ENCODE measurements around the gene IL26.
"Not testable (repeated sequence)": the region's sequence is repeated elsewhere in the genome, so short reads cannot be mapped to it uniquely, and the experiment has no call there.

The IL26 gene

DNA sequence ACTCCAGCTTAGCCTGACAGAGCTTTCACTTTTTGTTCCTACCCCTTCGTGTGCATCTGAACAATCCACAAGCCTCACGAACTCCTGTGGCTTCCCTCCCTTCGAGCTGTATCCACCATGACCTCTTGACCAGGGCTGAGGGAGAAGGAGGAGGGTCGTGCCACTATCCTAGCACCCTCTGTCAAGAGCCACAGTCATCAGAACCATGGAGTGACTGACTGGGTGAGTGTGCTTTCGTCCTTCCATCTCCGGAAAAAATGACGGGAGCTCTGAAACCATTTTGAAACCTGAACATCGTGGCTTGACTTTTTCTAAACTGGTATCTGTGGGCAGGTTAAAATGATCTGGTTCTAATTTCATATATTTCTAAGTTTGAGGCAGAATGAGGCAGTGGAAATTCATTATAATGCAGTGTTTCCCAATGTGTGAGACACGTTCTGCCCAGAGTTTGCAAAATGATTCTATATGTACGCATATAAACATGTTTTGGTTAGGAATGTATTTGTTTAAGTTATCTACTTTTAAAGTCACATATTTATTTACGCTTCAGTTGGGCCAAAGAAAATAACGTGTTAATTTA lies 27.0 kb downstream of the IL26 start:
- no peak for DNase-seq (ENCODE audit: low spot score)

- no peak for DNase-seq (ENCODE audit: low spot score)
Observed at GRCh38 chr12:68190301-68190700, 35.3 kb downstream of the IL26 start.

DNA sequence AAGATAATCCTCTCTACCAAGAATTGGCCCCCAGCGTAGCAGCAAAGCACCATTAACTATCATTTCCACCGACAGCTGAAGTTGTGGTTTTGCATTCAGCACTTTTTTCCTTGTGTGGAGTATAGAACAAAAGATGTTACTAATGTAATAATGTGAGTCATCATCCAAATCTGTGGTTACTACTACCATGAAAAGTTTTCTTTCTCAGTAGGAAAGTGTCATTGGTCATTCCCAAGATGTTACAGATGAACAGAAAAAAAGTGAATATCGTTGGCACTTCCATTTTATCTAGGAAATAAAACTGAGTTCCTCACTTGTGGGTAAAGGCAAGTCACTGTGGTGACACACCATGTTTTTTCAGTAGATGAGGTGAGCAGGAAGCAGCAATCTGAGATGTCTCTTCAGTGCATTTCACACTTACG lies 35.8 kb downstream of the IL26 start:
- no peak for DNase-seq (ENCODE audit: low spot score)

- no peak for DNase-seq (ENCODE audit: low spot score)
Observed at GRCh38 chr12:68185598-68185997, 40.0 kb downstream of the IL26 start.

DNA sequence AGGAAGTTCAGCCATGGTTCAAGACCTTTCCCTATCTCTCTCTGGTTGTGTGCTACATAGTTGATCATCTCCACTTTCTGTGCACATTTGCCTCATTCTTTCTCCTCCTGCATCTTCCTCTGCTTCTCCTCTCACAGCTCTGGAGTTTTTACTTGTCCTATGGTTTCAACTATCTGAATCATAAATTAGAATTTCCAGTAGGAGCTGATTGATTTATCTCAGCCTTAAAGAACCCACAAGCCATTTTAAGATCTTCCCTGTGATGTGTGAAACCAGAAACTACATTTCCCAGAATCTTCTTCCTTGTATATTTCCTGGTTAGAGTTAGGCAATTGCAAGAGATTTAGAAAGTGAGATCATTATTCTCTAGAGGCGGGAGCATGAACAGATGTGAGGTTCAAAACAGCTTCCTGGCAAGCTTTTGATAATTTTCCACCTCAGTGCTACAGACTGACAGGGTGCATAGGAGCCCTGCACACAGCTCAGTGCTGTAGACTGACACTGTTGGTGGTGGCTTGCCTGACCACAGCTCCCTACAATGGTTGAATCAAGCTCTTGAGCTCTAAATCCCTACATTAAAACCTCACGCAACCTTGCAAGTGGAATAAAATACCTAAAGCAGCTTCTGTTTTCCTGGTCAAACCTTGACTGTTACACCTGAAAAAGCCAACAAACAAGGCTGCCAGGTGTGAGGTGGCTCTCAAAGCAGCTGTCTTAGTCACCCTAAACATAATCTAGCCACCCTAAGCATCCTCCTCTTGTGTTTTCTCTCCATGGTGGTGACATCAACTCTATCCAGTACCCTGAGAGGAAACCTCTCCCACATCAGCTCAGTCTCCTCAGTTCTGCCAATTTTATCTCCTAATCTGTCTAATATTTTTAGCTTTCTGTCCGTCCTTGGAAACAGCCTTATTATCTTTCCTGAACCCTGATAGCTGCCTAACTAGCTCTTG lies 44.5 kb downstream of the IL26 start:
- no peak for DNase-seq (ENCODE audit: low spot score)

DNA sequence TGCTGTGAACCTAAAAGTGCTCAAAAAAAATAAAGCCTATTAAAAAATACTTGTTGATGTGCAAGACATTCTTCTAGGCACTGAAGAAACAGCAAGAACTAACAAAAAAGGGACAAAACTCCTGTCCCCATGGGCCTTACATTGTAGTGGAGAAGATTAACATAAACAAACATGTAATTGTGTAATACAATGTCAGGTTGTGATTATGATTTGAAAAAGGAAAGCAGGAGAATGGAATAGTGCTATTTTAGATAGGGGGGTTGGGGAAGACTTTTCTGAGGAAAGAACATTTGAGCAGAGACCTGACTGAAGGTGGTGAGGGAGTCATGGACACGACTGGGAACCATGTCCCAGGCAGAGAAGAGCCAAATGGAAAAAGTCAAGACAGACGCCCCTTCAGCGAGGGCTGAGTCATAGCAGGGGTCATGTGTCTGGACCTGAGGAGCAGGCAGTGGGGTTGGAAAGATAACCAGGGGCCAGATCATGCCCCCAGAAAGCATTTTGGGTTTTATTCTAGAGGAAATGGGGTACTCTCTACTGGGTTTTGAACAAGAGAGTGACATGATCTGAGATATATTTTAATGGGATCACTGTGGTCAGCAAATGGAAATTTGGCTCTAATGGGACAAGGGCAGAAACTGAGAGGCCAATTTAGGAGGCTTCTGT lies 46.7 kb downstream of the IL26 start:
- DNase-seq (ENCODE audit: low spot score), result no peak

- no peak for DNase-seq (ENCODE audit: low spot score)
Observed at GRCh38 chr12:68178184-68178583, 47.4 kb downstream of the IL26 start.

DNA sequence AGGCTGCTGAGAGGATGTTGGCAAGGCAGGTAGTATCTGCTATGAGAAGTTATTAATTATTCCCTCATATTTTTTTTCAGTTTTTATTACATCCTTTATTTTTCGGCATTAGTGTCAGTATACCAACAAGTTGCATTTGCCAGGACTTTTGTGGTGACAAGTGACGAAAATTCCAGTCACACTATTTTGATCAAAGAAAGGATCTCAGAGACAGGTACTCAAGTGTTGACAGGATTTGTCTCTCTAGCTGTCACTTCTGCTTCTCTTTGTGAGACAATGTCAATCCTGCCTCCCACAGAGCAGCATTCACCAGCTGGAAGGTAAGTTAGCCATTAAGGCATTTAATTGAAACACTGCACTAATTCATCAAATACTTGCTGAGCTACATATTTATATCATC lies 48.0 kb downstream of the IL26 start:
- no peak for DNase-seq (ENCODE audit: low spot score)

- no peak for DNase-seq (ENCODE audit: low spot score)
Observed at GRCh38 chr12:68176257-68176656, 49.4 kb downstream of the IL26 start.

DNA sequence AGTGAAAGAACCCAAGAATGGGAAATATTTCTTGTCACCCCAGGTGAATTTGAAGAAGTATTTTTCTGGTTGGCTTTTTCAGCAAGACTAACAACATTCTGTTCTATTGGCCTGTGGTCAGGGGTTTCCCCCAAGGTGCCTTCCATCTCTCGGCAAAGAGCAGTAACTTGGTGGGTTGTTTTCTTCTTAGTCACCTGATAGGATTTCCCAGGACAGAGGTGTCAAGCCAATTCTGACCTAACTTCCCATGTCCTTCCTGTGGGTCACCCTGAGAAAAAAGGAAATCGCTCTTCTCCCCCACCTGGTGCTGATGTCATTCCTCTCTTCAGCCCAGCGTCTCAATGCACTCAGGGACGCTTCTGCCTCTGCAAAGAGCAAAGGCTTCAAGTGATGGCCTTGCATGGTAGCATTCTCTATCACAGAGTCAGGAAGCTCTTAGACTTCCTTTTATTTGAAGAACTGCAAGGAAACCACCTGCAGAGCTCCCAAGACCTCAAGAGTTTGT lies 50.0 kb downstream of the IL26 start:
- no peak for DNase-seq (ENCODE audit: low spot score)

DNA sequence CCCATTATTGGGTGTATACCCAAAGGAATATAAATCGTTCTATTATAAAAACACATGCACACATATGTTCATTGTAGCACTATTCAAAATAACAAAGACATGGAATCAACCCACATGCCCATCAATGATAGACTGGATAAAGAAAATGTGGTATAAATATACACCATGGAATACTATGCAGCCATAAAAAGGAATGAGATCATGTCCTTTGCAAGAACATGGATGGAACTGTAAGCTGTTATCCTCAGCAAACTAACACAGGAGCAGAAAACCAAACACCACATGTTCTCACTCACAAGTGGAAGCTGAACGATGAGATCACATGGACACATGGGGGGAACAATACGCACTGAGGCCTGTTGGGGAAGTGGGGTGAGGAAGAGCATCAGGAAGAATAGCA lies 50.8 kb downstream of the IL26 start:
- not testable (repeated sequence) for DNase-seq (ENCODE audit: low spot score)

- DNase-seq (ENCODE audit: low spot score), result no peak
Observed at GRCh38 chr12:68173792-68174191, 51.8 kb downstream of the IL26 start.

- DNase-seq (ENCODE audit: low spot score), result no peak
Observed at GRCh38 chr12:68170726-68171125, 54.9 kb downstream of the IL26 start.

- DNase-seq (ENCODE audit: low spot score), result no peak
Observed at GRCh38 chr12:68169213-68169889, 56.3 kb downstream of the IL26 start.

GRCh38 chr12:68166317-68166831 lies 59.2 kb downstream of the IL26 start:
- no peak for DNase-seq (ENCODE audit: low spot score)

DNA sequence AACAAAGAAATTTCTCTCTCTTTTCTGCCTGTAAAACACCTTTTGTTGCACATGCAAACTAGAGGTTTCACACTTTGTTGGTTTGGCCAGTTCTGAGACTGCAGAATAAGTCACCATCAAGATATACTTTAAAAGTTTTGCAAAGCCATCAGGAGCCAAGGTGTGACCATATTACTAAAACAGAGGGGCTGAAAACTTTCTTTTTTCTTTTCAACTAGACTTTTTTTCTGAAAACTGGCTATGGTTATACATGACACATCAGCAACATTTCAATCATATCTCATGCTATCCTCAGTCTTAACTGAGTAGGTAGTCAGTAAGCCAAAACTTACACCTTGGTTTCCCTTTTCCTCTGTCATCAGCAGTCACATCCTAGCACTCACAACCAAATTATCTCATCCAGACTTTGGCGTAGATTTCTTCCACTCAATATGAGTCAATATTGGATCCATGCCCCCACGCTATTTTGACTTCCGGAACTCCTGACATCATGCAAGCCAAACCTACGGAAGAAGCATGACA lies 62.0 kb downstream of the IL26 start:
- no peak for DNase-seq (ENCODE audit: low spot score)

GRCh38 chr12:68162374-68162773 lies 63.2 kb downstream of the IL26 start:
- DNase-seq (ENCODE audit: low spot score), result no peak

DNA sequence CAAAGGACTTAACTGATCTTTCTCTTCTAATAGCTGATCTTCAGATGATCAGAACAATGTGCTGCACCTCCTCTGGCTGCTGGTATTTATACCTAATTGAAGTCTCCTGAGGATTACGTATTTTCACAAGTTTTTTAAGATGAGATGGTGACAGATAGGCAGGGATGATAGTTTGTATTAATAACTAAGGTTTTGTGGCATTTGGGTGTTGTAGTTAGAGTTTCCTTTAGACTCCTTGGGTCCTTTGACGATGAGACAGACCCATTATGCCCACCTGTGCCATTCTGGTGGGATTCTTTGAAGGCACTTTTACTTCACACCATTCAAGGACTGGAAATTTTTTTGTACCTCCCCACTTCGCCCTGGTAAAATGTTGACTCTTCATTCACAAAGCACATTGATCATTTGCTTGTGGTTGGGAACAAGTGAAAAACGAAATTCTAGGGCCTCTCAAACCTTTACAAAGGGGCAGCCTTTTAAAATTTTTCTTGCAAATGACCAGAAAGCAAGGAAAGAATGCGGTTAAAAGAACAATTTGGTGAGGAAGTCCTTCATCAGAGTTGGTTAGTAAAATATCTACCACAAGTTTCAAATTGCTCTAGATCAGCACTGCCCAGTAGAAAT lies 65.8 kb downstream of the IL26 start, which contains the start of gene IFNG:
Gene IFNG, minus strand, starts transcription at position 60 of the 624 bp plus-strand sequence. CDS start 125 bp downstream, outside the sequence.
- DNase-seq (ENCODE audit: low spot score), result no peak

DNA sequence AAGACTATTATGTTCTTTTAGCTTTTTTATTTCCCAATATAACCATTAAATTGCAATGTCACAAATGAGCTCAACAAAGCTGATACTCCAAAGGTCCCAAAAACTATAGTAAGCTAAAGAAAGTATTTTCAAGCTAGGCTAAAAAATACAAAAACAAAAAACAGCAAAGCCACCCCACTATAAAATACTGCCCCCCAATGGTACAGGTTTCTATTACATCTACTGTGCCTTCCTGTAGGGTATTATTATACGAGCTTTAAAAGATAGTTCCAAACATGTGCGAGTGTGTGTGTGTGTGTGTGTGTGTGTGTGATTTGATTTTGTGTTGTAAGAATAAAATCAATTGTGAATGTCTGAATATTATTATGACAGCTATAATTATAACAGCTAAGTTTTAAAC lies 67.2 kb downstream of the IL26 start:
- no peak for DNase-seq (ENCODE audit: low spot score)

DNA sequence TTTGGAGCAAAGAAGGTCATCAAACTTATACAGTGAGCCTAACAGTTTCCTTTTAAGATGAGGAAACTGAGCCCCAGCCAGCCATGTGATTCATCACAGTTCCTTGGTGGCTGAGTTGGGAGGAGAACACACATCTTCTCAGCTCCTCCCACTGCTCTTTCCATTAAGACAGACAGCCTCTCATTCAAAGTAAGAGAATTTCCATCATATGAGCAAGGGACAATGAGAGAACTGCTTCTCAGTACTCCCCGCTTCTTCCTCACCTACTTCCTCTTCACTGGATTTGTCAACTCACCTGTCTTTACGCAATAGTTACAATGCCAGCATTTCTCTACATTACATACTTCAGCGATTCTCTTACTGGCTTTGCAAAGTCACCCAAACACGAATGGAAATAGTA lies 68.2 kb downstream of the IL26 start:
- DNase-seq (ENCODE audit: low spot score), result no peak

- DNase-seq (ENCODE audit: low spot score), result no peak
Observed at GRCh38 chr12:68156636-68157035, 69.0 kb downstream of the IL26 start.

All from D341Med (cell line).